ENCODE measurements around the gene KRTAP4-3.
"Not testable (repeated sequence)": the region's sequence is repeated elsewhere in the genome, so short reads cannot be mapped to it uniquely, and the experiment has no call there.

KRTAP4-3 gene

DNA sequence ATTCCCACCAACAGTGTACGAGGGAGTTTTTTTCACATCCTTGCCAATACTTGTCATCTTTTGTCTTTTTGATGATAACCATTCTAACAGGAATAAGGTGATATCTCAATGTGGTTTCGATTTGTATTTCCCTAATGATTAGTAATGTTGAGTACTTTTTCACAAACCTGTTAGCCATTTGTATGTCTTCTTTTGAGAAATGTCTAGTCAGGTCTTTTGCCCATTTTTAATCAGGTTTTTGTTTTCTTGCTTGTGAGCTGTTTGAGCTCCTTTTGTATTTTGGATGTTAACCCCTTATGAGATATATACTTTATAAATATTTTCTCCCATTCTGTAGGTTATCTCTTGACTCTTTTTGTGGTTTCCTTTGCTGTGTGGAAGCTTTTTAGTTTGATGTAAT lies 16.5 kb downstream of the KRTAP4-3 start:
- DNase-seq (ENCODE audit: low spot score), result no peak

GRCh38 chr17:41150026-41150425 lies 18.0 kb downstream of the KRTAP4-3 start:
- DNase-seq (ENCODE audit: low spot score), result no peak

GRCh38 chr17:41149652-41149985 lies 18.4 kb downstream of the KRTAP4-3 start, which contains the start of gene KRTAP4-5:
TSS of gene KRTAP4-5 (minus strand) at chr17:41149825. CDS start at chr17:41149767, 58 bp downstream.
- DNase-seq (ENCODE audit: low spot score), result no peak

- DNase-seq (ENCODE audit: low spot score), result not testable (repeated sequence)
Observed at GRCh38 chr17:41148971-41149651, 18.9 kb downstream of the KRTAP4-3 start.

DNA sequence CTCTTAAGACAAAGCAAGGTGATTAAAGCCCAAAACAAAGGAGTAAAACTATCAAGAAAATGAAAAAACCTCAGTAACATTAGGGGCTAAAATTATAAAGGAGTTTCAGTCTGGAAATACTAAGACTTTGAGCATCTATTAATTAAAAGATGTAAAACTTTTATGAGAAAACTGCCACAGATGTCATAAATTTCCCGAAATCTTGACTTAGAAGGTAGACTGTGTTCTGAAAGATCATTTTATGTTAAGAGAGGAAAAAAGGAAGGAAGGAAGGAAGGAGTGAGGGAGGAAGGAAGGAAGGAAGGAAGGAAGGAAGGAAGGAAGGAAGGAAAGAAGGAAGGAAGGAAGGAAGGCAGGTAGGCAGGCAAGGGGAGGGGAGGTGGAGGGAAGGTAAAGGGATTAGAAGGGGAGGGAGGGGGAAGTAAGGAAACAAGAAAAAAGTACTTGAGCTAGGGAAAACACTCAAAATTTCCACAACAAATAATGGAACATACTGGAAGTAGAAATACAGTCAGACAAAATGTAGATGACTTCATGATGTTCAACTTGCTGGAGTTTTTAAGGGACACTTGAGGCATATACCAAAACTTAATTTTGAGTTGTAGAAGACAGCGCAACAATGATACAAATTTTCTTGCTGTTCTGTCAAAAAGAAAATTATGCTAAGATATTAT lies 20.4 kb downstream of the KRTAP4-3 start:
- DNase-seq (ENCODE audit: low spot score), result no peak

DNA sequence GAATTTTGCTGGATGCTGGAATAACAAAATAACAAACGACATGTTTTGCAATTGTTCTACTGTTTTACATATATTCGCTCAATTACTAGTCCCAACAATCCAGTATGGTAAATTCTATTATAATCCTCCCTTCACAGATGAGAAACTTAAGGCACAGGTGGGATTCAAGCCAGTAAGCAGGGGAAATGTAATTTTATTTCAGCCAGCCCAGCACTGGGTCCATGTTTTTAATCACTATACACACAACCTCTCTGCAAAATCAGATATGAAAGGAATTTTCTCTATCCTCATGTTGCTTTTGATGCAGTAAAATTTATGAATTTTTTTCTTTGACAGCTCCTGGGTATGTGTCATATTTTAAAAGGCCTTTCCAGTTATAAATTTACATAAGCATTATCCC lies 22.8 kb downstream of the KRTAP4-3 start:
- no peak for DNase-seq (ENCODE audit: low spot score)

DNA sequence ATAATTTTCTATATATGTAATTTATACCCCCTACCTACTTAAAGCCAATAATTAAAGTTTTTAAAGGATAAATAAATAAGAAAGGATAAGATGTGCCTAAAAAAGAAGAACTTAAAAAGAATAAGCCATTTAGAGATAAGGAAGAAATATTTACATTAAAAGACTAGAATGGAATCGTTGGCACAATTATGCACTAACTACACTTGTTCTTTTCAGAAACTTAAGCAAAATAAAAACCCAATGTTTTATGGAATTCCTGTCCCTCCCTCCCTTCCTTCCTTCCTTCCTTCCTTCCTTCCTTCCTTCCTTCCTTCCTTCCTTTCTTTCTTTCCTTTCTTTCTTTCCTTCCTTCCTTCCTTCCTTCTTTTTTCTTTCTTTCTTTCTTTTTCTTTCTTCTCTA lies 23.2 kb downstream of the KRTAP4-3 start:
- no peak for DNase-seq (ENCODE audit: low spot score)

DNA sequence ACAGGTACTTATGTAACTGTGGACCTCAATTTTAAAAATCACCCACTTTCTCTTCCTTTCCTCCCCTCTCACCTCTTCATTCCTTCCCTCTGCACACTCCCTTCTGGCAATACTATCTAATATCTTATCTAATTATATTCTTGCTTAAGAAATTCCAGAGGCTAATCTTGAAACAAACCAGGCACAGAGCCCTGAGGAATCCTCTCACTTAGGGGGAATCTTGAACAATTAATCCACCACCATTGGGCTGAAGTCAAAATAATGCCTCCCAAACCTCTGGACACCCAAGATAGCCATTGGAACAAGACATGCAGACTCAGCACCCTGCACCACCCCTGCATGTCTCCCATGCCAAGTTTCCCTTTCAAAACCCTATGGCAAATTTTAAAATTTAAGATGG lies 26.7 kb downstream of the KRTAP4-3 start:
- DNase-seq (ENCODE audit: low spot score), result no peak

GRCh38 chr17:41140360-41141131 lies 27.5 kb downstream of the KRTAP4-3 start, which contains the start of gene KRTAP4-6:
TSS of gene KRTAP4-6 (minus strand) at chr17:41140544. CDS start at chr17:41140487, 57 bp downstream.
- no peak for DNase-seq (ENCODE audit: low spot score)

DNA sequence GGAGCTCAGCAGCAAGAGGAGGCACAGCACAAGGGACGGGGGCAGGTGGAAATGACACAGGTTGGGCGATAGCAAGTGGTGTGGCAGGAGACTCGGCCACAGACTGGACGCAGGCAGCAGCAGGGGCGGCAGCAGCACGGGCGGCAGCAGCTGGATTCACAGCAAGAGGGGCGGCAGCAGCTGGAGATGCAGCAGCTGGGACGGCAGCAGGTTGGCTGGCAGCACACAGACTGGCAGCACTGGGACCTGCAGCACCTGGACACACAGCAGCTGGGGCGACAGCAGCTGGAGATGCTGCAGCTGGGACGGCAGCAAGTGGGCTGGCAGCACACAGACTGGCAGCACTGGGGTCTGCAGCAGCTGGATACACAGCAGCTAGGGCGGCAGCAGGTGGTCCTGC lies 28.2 kb downstream of the KRTAP4-3 start:
- DNase-seq (ENCODE audit: low spot score), result not testable (repeated sequence)

- no peak for DNase-seq (ENCODE audit: low spot score)
Observed at GRCh38 chr17:41133880-41134735, 33.9 kb downstream of the KRTAP4-3 start.

DNA sequence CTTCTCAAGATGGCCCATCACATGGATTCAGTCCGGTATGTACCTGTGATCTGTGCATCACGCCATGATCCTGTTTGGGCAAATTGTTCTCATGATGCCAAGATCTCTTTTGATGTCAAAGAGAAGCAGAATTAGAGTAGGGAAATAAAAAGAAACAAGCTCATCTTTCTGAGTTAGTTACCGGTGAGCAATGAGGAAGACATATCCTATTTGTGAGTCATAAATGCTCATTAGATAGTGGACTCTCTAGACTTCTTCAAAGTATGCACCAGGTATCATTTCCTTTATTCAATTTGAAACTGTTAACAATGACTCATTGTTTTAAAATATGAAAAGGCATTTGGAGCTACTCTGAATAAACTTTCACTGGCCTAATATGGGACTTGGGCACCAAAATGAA lies 36.0 kb downstream of the KRTAP4-3 start:
- no peak for DNase-seq (ENCODE audit: low spot score)

- no peak for DNase-seq (ENCODE audit: low spot score)
Observed at GRCh38 chr17:41127371-41127770, 40.6 kb downstream of the KRTAP4-3 start.

DNA sequence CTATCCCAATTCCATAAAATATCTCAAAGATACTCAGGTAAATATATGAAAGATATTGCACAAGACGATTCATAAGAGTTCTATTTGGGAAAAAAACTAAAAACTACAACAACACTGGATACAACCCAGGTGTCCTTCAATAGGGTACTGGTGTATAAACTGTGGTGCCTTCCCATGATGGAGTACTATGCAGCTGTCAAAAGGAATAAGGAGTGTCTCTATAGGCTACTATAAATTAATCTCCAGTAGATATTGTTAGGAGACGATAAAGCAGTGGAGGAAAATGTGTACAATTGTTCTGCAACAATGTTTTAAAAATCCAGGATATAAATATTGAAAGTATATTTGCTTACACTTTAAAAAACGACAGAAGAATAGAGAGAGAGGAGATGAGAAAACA lies 41.6 kb downstream of the KRTAP4-3 start:
- DNase-seq (ENCODE audit: low spot score), result no peak

- no peak for DNase-seq (ENCODE audit: low spot score)
Observed at GRCh38 chr17:41125064-41125463, 43.0 kb downstream of the KRTAP4-3 start.

GRCh38 chr17:41123991-41124371 lies 44.0 kb downstream of the KRTAP4-3 start, which contains the start of gene KRTAP4-12:
TSS of gene KRTAP4-12 (minus strand) at chr17:41124182. CDS start at chr17:41124122, 60 bp downstream.
- not testable (repeated sequence) for DNase-seq (ENCODE audit: low spot score)

DNA sequence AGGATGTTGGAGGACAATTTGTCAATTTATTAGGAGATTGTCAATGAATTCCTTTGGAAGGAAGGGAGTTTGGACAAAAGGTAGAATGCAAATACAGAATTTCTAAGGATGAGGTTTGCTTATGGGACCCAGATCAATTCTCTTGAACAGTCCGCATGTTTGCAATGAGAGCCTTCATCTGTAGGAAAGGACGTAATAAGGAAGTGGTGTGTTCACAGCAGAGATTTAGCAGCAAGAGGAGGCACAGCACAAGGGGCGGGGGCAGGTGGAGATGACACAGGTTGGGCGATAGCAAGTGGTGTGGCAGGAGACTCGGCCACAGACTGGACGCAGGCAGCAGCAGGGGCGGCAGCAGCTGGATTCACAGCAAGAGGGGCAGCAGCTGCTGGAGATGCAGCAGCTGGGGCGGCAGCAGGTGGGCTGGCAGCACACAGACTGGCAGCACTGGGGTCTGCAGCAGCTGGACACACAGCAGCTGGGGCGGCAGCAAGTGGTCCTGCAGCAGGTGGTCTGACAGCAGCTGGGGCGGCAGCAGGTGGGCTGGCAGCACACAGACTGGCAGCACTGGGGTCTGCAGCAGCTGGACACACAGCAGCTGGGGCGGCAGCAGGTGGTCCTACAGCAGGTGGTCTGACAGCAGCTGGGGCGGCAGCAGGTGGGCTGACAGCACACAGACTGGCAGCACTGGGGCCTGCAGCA lies 44.6 kb downstream of the KRTAP4-3 start:
- DNase-seq (ENCODE audit: low spot score), result not testable (repeated sequence)

- no peak for DNase-seq (ENCODE audit: low spot score)
Observed at GRCh38 chr17:41121742-41122141, 46.3 kb downstream of the KRTAP4-3 start.

- not testable (repeated sequence) for DNase-seq (ENCODE audit: low spot score)
Observed at GRCh38 chr17:41119696-41120690, 48.0 kb downstream of the KRTAP4-3 start.

DNA sequence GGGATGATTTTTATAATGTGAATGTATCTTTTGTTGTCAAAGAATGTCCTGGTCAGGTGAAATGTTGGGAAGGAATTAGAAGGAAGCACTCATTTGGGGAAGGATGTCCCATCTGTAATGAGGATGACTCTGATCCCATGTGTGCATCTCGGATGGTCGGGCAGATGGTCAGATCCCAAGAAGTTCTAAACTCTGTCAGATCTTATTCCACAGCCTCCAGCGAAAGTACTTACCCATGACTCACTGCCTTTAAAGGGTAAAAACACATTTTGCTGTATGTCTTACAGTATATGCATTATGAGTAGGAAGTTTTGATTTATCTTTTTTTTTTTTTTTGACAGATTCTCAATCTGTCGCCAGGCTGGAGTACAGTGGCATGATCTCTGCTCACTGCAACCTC lies 49.3 kb downstream of the KRTAP4-3 start:
- no peak for DNase-seq (ENCODE audit: low spot score)

All from activated CD4-positive, alpha-beta T cell treated with anti-CD3 and anti-CD28 coated beads, Interleukin-2, Interleukin-4, amounts not matched to agents 100 ng/mL and 50 ng/mL, durations not matched to agents 16 hours and 8 hours (primary cell).